Mesenchymal stem cell (in vitro differentiated cells and primary cell): ENCODE results near the gene SPACA7.

Source experiments
- DNase-seq: peaks from one replicate; pipeline ENCODE4 v3.0.0-alpha.2; 2013
- H2AFZ ChIP-seq: one replicate; pipeline ENCODE4 v1.6.1; 2013; ENCODE audit warnings: low read depth, mild to moderate bottlenecking, control low read depth, inconsistent platforms, low read length, moderate library complexity
- H2AK5ac ChIP-seq: 2 replicates; pipeline ENCODE4 v1.6.1; 2013; ENCODE audit warnings: low read length, moderate library complexity, mild to moderate bottlenecking, inconsistent platforms; ENCODE audit not compliant: severe bottlenecking
- H2BK120ac ChIP-seq: one replicate; pipeline ENCODE4 v1.6.1; 2013; ENCODE audit warnings: low read depth, mild to moderate bottlenecking, inconsistent platforms, low read length, moderate library complexity
- H2BK12ac ChIP-seq, 2 experiments: one replicate each; pipeline ENCODE4 v1.6.1; 2013; ENCODE audit warnings: inconsistent platforms in 2 of 2, low read length in 2 of 2, mild to moderate bottlenecking in 2 of 2, moderate library complexity in 2 of 2, control low read depth in 1 of 2
- H2BK15ac ChIP-seq: one replicate; pipeline ENCODE4 v1.6.1; 2013; ENCODE audit warnings: mild to moderate bottlenecking, low read depth, inconsistent platforms; ENCODE audit not compliant: poor library complexity, severe bottlenecking
- H2BK5ac ChIP-seq: 2 replicates; pipeline ENCODE4 v1.6.1; 2013; ENCODE audit warnings: low read depth, mild to moderate bottlenecking, low read length, control low read depth, inconsistent platforms; ENCODE audit not compliant: poor library complexity, severe bottlenecking
- H3K14ac ChIP-seq, 2 experiments: one replicate each; pipeline ENCODE4 v1.6.1; 2013; ENCODE audit warnings: inconsistent platforms in 2 of 2, low read length in 2 of 2, control low read depth in 1 of 2, mild to moderate bottlenecking in 1 of 2, moderate library complexity in 1 of 2
- H3K18ac ChIP-seq, 2 experiments: one replicate each; pipeline ENCODE4 v1.6.1; 2013; ENCODE audit warnings: inconsistent platforms in 2 of 2, low read length in 2 of 2, control low read depth in 1 of 2, low read depth in 1 of 2, mild to moderate bottlenecking in 1 of 2
- H3K23ac ChIP-seq, 2 experiments: one replicate each; pipeline ENCODE4 v1.6.1; 2013; ENCODE audit warnings: inconsistent platforms in 2 of 2, low read length in 2 of 2, mild to moderate bottlenecking in 2 of 2, moderate library complexity in 2 of 2, control low read depth in 1 of 2
- H3K27ac ChIP-seq: 2 replicates; pipeline ENCODE4 v1.5.1; 2013; ENCODE audit warnings: mild to moderate bottlenecking, moderate library complexity, low read length, control low read depth, inconsistent platforms; ENCODE audit not compliant: poor library complexity, severe bottlenecking
- H3K27me3 ChIP-seq, 2 experiments: 2 replicates each; pipeline versions ENCODE4 v1.6.1 to v1.7.0; 2013; ENCODE audit warnings: low read length in 2 of 2, mild to moderate bottlenecking in 2 of 2, moderate library complexity in 2 of 2, control low read depth in 1 of 2, inconsistent platforms in 1 of 2; ENCODE audit not compliant: control insufficient read depth in 1 of 2, insufficient read depth in 1 of 2
- H3K36me3 ChIP-seq, 2 experiments: 2 replicates each; pipeline versions ENCODE4 v1.6.1 to v1.7.0; 2013; ENCODE audit warnings: low read length in 2 of 2, control low read depth in 1 of 2, inconsistent platforms in 1 of 2, low read depth in 1 of 2, mild to moderate bottlenecking in 1 of 2; ENCODE audit not compliant: insufficient read depth in 2 of 2, control insufficient read depth in 1 of 2
- H3K4ac ChIP-seq, 2 experiments: one replicate each; pipeline ENCODE4 v1.6.1; 2013; ENCODE audit warnings: inconsistent platforms in 2 of 2, low read length in 2 of 2, mild to moderate bottlenecking in 2 of 2, moderate library complexity in 2 of 2, control low read depth in 1 of 2, low read depth in 1 of 2
- H3K4me1 ChIP-seq: 2 replicates; pipeline ENCODE4 v1.6.1; 2013; ENCODE audit warnings: low read depth, low read length, control low read depth; ENCODE audit not compliant: control insufficient read depth, insufficient read depth
- H3K4me2 ChIP-seq: 2 replicates; pipeline ENCODE4 v1.6.1; 2013; ENCODE audit warnings: low read length, mild to moderate bottlenecking, inconsistent platforms; ENCODE audit not compliant: poor library complexity, severe bottlenecking
- H3K4me3 ChIP-seq, 2 experiments: 2 replicates each; pipeline versions ENCODE4 v1.5.1 to v1.7.0; 2013; ENCODE audit warnings: low read length in 2 of 2, mild to moderate bottlenecking in 2 of 2, control low read depth in 1 of 2, low read depth in 1 of 2; ENCODE audit not compliant: insufficient read depth in 1 of 2
- H3K79me1 ChIP-seq: replicated peaks from 2 replicates; pipeline ENCODE4 v1.6.1; 2013; ENCODE audit warnings: mild to moderate bottlenecking, control low read depth, low read length, inconsistent platforms; ENCODE audit not compliant: poor library complexity, severe bottlenecking
- H3K9ac ChIP-seq: 2 replicates; pipeline ENCODE4 v1.7.0; 2013; ENCODE audit warnings: mild to moderate bottlenecking, low read length, moderate library complexity
- H3K9me3 ChIP-seq: 2 replicates; pipeline ENCODE4 v1.7.0; 2013; ENCODE audit warnings: mild to moderate bottlenecking, low read length; ENCODE audit not compliant: control insufficient read depth
- H4K8ac ChIP-seq: one replicate; pipeline ENCODE4 v1.6.1; 2013; ENCODE audit warnings: inconsistent platforms, mild to moderate bottlenecking, low read length, moderate library complexity
- H4K91ac ChIP-seq: one replicate; pipeline ENCODE4 v1.6.1; 2013; ENCODE audit warnings: mild to moderate bottlenecking, low read length, inconsistent platforms
- WGBS: methylation state at CpG from one replicate; pipeline ENCODE4 v1.1.7; 2013; ENCODE audit warnings: mixed read lengths; 5-methylcytosine and 5-hydroxymethylcytosine counted together

Gene SPACA7

DNA sequence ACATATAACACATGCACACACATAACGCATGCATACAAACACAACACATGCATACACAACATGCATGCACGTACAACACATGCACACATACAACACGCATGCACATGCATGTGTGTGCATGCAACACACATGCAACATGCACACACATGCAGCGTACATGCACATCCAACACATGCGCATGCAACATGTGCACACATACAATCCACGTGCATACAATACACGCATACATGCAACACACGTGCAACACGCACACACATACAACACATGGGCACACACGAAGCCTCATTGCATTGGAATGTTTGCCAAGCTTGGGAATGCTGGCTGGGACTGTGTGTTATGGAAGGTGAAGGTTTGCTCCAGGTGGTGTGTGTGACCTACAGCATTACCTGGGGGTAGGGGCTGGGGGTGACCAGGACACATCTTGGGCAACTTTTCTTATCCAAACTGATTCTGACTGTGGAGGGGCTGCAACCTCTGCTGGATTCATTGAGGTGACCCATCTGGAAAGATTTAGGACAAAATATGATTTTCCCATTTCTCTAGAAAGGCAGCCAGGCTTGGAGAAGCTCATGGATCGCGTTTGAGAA lies 58.9 kb downstream of the SPACA7 start:
- no peak overlapping the region for H3K4ac ChIP-seq
- WGBS, result 88% methylated on average over 9 of the region's 12 CpGs
- H3K4me1 ChIP-seq, result no peaks in the 10 kb centered on the region

DNA sequence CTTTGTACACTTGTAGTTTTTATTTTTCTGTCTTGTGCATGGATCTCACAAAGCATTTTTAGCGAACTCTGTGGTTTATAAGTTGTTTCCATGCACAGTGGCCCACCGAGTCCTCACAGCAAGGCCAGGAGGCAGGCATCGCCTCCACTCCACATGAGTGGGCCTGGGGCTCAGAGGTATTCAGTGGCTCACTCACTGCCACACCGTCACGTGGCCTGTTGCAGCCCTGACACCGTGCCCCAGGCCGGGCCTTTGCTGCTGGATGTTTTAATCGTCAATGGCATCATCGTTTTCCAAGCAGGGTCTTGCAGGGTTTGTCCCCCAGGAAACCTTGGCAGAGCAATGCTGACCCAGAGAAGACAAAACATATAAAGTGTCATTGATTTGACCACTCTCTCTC lies 59.8 kb downstream of the SPACA7 start:
- Histone ChIP-seq H2AFZ (no peak overlapping the region), H3K27me3 (no peaks in the 10 kb centered on the region), H3K18ac (no peak overlapping the region), H4K8ac (no peak overlapping the region), H2AK5ac (no peak overlapping the region), H3K9me3 (peaks cover 12% of the 10 kb centered on the region), H3K23ac (no peak overlapping the region), H3K27ac (no peak overlapping the region), H3K36me3 (no peaks in the 10 kb centered on the region), H2BK15ac (no peak overlapping the region), H3K14ac (no peak overlapping the region), H3K4ac (no peak overlapping the region), H3K4me2 (no peak overlapping the region), H2BK12ac (no peak overlapping the region), H4K91ac (no peak overlapping the region), H3K4me3 (no peak overlapping the region), H3K4me1 (no peaks in the 10 kb centered on the region), H2BK120ac (no peak overlapping the region), H2BK5ac (no peak overlapping the region), H3K79me1 (no peaks in the 10 kb centered on the region), H3K9ac (no peak overlapping the region)
- 65% methylated on average over 9 of the region's 9 CpGs for WGBS
- no peak for DNase-seq

More for the DNA sequence above, 58.9 kb downstream of the SPACA7 start:
- Histone ChIP-seq H2AK5ac (no peak overlapping the region), H2BK5ac (no peak overlapping the region), H2AFZ (no peak overlapping the region), H3K4me3 (no peak overlapping the region), H3K27ac (no peak overlapping the region), H4K91ac (no peak overlapping the region), H3K79me1 (no peaks in the 10 kb centered on the region), H3K27me3 (no peaks in the 10 kb centered on the region), H2BK120ac (no peak overlapping the region), H3K4me2 (no peak overlapping the region), H3K14ac (peak overlapping the region in 1 of 2 experiments; percentile 5), H3K9ac (no peak overlapping the region), H3K9me3 (peaks cover 15% of the 10 kb centered on the region), H3K23ac (no peak overlapping the region), H3K18ac (no peak overlapping the region), H2BK12ac (no peak overlapping the region), H3K36me3 (no peaks in the 10 kb centered on the region), H4K8ac (no peak overlapping the region), H2BK15ac (no peak overlapping the region)
- DNase-seq, result no peak

DNA sequence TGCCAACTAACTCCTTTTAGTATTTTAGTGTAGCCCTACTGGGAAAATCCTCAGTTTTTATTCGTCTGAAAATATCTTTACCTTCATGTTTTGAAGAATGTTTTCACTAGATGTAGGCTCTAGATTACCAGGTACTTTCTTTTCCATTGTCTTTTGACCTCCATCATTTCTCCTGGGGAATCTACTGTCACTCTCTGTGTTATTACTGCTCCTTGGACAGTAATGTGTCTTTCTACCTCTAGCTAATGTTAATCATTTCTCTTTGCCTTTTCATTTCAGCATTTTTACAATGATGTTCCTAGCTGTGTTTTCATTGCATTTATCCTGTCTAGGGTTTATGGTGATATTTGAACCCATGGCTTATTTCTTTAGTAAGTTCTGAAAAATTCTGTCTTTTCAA lies 61.9 kb downstream of the SPACA7 start:
- Histone ChIP-seq H4K91ac (no peak overlapping the region), H3K18ac (no peak overlapping the region), H3K36me3 (no peaks in the 10 kb centered on the region), H3K4ac (no peak overlapping the region), H2BK120ac (no peak overlapping the region), H3K9me3 (peaks cover 12% of the 10 kb centered on the region), H4K8ac (no peak overlapping the region), H3K9ac (no peak overlapping the region), H3K27ac (no peak overlapping the region), H2AK5ac (no peak overlapping the region), H3K23ac (no peak overlapping the region), H3K4me2 (no peak overlapping the region), H2BK12ac (no peak overlapping the region), H3K79me1 (no peaks in the 10 kb centered on the region), H2BK5ac (no peak overlapping the region), H3K4me1 (no peaks in the 10 kb centered on the region), H2AFZ (no peak overlapping the region), H2BK15ac (no peak overlapping the region), H3K4me3 (no peak overlapping the region), H3K14ac (no peak overlapping the region), H3K27me3 (peaks cover 6 to 14% of the 10 kb centered on the region in 2 experiments)
- no CpG with 5 or more reads among the region's 1 CpG for WGBS
- DNase-seq, result no peak

DNA sequence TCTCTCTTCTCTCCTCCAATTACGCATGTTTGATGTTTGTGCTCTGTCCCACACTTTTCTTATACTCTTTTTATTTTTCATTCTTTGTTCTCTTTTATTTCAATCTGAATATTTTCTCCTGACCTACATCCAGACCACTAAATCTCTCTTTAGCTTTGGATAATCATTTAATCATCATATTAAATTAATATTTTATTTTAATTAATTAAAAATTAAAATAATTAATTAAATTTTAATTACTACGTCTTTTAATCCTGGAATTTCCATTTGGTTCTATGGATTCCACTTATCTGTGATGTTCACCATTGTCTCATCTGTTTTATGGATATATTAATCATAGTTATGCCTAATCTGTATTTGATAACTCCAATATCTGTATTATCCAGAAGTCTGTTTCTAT lies 62.4 kb downstream of the SPACA7 start:
- H3K23ac ChIP-seq, result no peak overlapping the region
- no peak overlapping the region for H4K8ac ChIP-seq
- no peak overlapping the region for H3K4ac ChIP-seq
- no peaks in the 10 kb centered on the region for H3K36me3 ChIP-seq
- no peaks in the 10 kb centered on the region for H3K79me1 ChIP-seq
- H2BK120ac ChIP-seq, result no peak overlapping the region
- no peak overlapping the region for H3K4me3 ChIP-seq
- H3K4me1 ChIP-seq, result no peaks in the 10 kb centered on the region
- no peak overlapping the region for H2BK12ac ChIP-seq
- H3K14ac ChIP-seq, result no peak overlapping the region
- WGBS, result 72% methylated on average over 1 of the region's 2 CpGs
- no peak overlapping the region for H3K9ac ChIP-seq
- no peak overlapping the region for H3K18ac ChIP-seq
- no peak overlapping the region for H4K91ac ChIP-seq
- H2AFZ ChIP-seq, result no peak overlapping the region
- H3K27ac ChIP-seq, result no peak overlapping the region
- no peak for DNase-seq
- H2BK5ac ChIP-seq, result no peak overlapping the region
- peaks cover 12% of the 10 kb centered on the region for H3K9me3 ChIP-seq
- no peak overlapping the region for H2AK5ac ChIP-seq
- H3K27me3 ChIP-seq, result peaks cover 6 to 18% of the 10 kb centered on the region in 2 experiments
- no peak overlapping the region for H3K4me2 ChIP-seq
- H2BK15ac ChIP-seq, result no peak overlapping the region
